Heart left ventricle (tissue), 16 donors: ENCODE data around the gene ASTN2. TPM values are rescaled to one million over a fixed set of nuclear protein-coding genes. Genes with fewer than 3 reads are reported as not detected.

Experiments
- ATAC-seq, 4 donors: fragments of 200-7000 bp; cut with Tn5 transposase; one replicate each; pipeline ENCODE4 v1.9.1; 2020 to 2022; ENCODE audit warnings: moderate library complexity in 4 of 4, mild to moderate bottlenecking in 3 of 4, moderate number of reproducible peaks in 1 of 4
- DNase-seq, 5 donors: peaks; one replicate each; pipeline ENCODE4 v3.0.0-alpha.2; 2020
- H3K27ac ChIP-seq, 12 donors: fragments of 200-600 bp; sonication (generic) in 4 of 12; one replicate each; pipeline versions ENCODE4 v1.5.0 to v1.8.0; 2016 to 2022; ENCODE audit warnings: mild to moderate bottlenecking in 2 of 12
- H3K27me3 ChIP-seq, 9 donors: fragments of 200-600 bp; sonication (generic) in 2 of 9; one replicate each; pipeline versions ENCODE4 v1.5.1 to v1.8.0; 2016 to 2022; ENCODE audit warnings: mild to moderate bottlenecking in 3 of 9
- H3K36me3 ChIP-seq, 9 donors: fragments of 200-600 bp; sonication (generic) in 2 of 9; one replicate each; pipeline versions ENCODE4 v1.5.0 to v1.8.0; 2018 to 2022; ENCODE audit warnings: mild to moderate bottlenecking in 2 of 9
- H3K4me1 ChIP-seq, 12 donors: fragments of 200-600 bp; sonication (generic) in 4 of 12; one replicate each; pipeline versions ENCODE4 v1.5.0 to v1.8.0; 2016 to 2022; ENCODE audit warnings: mild to moderate bottlenecking in 3 of 12
- H3K4me3 ChIP-seq, 12 donors: fragments of 200-600 bp; sonication (generic) in 4 of 12; one replicate each; pipeline versions ENCODE4 v1.5.0 to v1.8.0; 2017 to 2022; ENCODE audit warnings: mild to moderate bottlenecking in 9 of 12, moderate library complexity in 4 of 12
- H3K9me3 ChIP-seq, 12 donors: fragments of 200-600 bp; sonication (generic) in 4 of 12; one replicate each; pipeline versions ENCODE4 v1.5.0 to v1.8.0; 2016 to 2022; ENCODE audit warnings: mild to moderate bottlenecking in 1 of 12
- POLR2A ChIP-seq, 2 donors: fragments of 450-650 bp; IDR thresholded peaks; one replicate each; pipeline ENCODE4 v1.6.1; 2017; ENCODE audit warnings: antibody characterized with exemption in 2 of 2, mild to moderate bottlenecking in 2 of 2, moderate library complexity in 2 of 2
- WGBS, 4 donors: extraction: QIAGEN DNeasy Blood & Tissue Kit in 2 of 4; methylation state at CpG; one replicate each; pipeline versions ENCODE4 v1.1.5 to v1.1.7; 2013 to 2018; 5-methylcytosine and 5-hydroxymethylcytosine counted together
- intact Hi-C, 10 donors: fragments of 100-400 bp; cut with DNase I; formaldehyde crosslinking; loops; one replicate each; pipeline versions ENCODE4 v1.11.1 to v1.14.2; 2022
- polyA plus RNA-seq, 2 donors: library from polyadenylated mRNA; stranded (reverse); fragments of 200-250 nt; gene quantifications; one replicate each; pipeline ENCODE4 v1.2.3, GENCODE V29; 2013
- total RNA-seq, 9 donors: library from RNA; depleted of rRNA in 2 of 9; stranded (reverse); fragments of >200 nt in 2 of 9; fragmentation: NEBNext Ultra II Directional in 3 of 9; extraction: Animal tissue kit (Norgen Biotek cat#: 25700) in 3 of 9; gene quantifications; one replicate each; pipeline versions ENCODE4 v1.1.0 to v1.2.4, GENCODE V29; 2016 to 2023
- TF ChIP-seq, protein P1 (sequence below), 12 donors: fragments of 200-600 bp; sonication (generic) in 4 of 12; IDR thresholded peaks; one replicate each; pipeline versions ENCODE4 v1.5.0 to v1.8.0; 2018 to 2022; ENCODE audit warnings: antibody characterized with exemption in 12 of 12, mild to moderate bottlenecking in 5 of 12
- donor health status: ischemic (EF 13 %, LVEDD 7.1; RV severe dilation, severe dysfunction).
- donor health status: healthy with polysubstance abuse.
- donor health status: DM: no; HTN: yes; CAD: no.
- donor health status: DM: no; HTN: no; CAD: no.
- donor health status: ischemic (EF 25% LVEDD 6.9; RV normal size, moderate dysfunction).
- donor health status: ischemic (EF 25% LVEDD 5.7; RV mildly dilated, moderate dysfunction).
- donor health status: healthy.
- donor health status: DM: yes; HTN: yes; CAD: no.
- donor health status: ischemic (EF 35%, LVEDD 5.7; RV mildly dilated, moderate dysfunction).
- donor health status: nonischemic (EF 11% LVEDD 7.7; RV severe dilation, severe dysfunction).
- donor health status: DM: yes; HTN: yes; CAD: no.
- donor health status: PGD.
- donor health status: ischemic (EF 29% LVEDD 5.4; RV normal size, mild dysfunction).
- donor health status: nonischemic (EF 23%, LVEDD 6.1; RV moderate dilation, normal function).

ASTN2 gene
- total and polyA plus RNA-seq, 11 donors: 2.5 to 6.0 (median 3.5) TPM

DNA sequence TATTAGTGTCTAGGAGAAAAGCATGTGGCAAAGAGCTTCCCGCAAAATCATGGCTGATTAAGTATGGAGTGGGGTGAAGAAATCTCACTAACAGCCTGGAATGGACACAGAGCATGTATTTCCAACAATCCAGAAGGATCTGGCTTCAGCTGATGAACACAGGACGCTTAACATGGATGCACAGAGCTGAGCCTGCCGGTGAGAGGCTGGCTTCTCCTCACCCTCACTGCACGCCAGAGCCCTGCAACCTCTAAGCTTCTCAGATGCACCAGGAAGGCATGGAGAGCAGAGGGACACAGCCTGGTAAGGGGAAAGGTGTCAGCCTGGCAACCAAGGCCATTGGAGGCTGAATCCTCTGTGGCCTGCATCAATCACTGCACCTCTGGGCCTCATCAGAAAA lies 429.3 kb downstream of the ASTN2 start:
- intact Hi-C loops: loop anchor here in 1 of 10 donors (10.0 kb wide), 1 partner anchor 51 kb away; no protein-coding TSS in a partner anchor

DNA sequence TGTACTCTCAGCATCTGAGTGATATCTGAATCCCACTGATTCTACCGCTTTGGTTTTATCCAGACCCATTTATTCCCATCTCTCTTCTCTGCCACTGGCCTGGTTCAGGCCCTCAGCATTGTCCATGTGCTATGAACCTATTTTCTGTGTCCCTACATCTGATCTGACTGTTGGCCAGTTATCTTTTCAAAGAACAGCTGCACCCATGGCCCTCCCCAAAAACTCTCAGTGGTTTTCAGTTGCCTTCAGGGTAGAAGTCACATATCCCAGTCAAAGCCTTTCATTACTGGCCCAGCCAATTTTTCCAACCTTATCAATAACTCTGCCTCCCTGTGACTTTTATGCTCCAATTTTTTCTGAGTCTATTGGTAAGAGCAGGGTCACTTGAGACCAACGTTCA lies 430.7 kb downstream of the ASTN2 start:
- H3K4me3 ChIP-seq: no peak overlapping the region
- TF ChIP-seq POLR2A (IDR thresholded peaks at IDR 0.05): no peak
- TF ChIP-seq, protein P1, sequence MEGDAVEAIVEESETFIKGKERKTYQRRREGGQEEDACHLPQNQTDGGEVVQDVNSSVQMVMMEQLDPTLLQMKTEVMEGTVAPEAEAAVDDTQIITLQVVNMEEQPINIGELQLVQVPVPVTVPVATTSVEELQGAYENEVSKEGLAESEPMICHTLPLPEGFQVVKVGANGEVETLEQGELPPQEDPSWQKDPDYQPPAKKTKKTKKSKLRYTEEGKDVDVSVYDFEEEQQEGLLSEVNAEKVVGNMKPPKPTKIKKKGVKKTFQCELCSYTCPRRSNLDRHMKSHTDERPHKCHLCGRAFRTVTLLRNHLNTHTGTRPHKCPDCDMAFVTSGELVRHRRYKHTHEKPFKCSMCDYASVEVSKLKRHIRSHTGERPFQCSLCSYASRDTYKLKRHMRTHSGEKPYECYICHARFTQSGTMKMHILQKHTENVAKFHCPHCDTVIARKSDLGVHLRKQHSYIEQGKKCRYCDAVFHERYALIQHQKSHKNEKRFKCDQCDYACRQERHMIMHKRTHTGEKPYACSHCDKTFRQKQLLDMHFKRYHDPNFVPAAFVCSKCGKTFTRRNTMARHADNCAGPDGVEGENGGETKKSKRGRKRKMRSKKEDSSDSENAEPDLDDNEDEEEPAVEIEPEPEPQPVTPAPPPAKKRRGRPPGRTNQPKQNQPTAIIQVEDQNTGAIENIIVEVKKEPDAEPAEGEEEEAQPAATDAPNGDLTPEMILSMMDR (IDR thresholded peaks at IDR 0.05): no peak
- intact Hi-C loops: loop anchor here in 1 of 10 donors (10.0 kb wide), 1 partner anchor 49 kb away; no protein-coding TSS in a partner anchor
- no peaks in the 10 kb centered on the region for H3K9me3 ChIP-seq
- H3K36me3 ChIP-seq: no peaks in the 10 kb centered on the region
- H3K4me1 ChIP-seq: no peaks in the 10 kb centered on the region
- no peak for DNase-seq
- ATAC-seq: no peak
- 55 to 66% (median 62%) methylated on average over 2 of the region's 2 CpGs for WGBS, 4 donors
- H3K27ac ChIP-seq: no peak overlapping the region
- peaks cover 0 to 9% (median 0%) of the 10 kb centered on the region in 9 donors for H3K27me3 ChIP-seq

More for the DNA sequence above, 429.3 kb downstream of the ASTN2 start:
- no peak overlapping the region for H3K27ac ChIP-seq
- no peaks in the 10 kb centered on the region for H3K4me1 ChIP-seq
- DNase-seq (no peak), ATAC-seq (no peak)
- no peak for TF ChIP-seq POLR2A (IDR thresholded peaks at IDR 0.05)
- TF ChIP-seq, protein P1 (IDR thresholded peaks at IDR 0.05): no peak
- H3K9me3 ChIP-seq: no peaks in the 10 kb centered on the region
- WGBS, 4 donors: 62 to 76% (median 69%) methylated on average over 4 of the region's 4 CpGs
- no peak overlapping the region for H3K4me3 ChIP-seq
- H3K27me3 ChIP-seq: peaks cover 0 to under 1% (median 0%) of the 10 kb centered on the region in 9 donors
- no peaks in the 10 kb centered on the region for H3K36me3 ChIP-seq

DNA sequence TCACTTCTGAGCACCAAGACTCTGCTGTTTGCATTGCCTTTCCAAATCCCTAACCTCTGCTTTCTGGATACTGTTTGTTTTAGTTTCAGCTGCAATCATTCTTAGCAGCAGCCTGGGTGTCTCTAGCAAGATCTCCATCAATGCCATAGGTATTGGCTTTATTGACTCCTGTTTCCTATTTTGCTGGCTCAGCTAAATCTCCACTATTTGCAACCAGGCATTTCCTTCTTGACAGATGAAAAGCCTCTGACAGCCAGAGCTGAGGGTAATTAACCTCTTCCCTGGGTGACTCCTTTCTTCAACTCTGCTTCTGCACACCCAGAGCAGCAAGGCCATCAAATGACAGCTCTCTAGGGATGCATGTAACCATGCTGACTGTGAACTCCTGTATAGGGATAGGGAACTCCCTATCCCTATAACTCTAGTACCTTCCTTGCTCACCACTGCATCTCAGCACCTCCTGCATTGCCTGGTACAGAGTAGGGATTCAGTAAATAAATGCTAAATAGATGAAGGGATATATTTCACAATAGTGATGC lies 434.2 kb downstream of the ASTN2 start:
- H3K9me3 ChIP-seq: no peaks in the 10 kb centered on the region

DNA sequence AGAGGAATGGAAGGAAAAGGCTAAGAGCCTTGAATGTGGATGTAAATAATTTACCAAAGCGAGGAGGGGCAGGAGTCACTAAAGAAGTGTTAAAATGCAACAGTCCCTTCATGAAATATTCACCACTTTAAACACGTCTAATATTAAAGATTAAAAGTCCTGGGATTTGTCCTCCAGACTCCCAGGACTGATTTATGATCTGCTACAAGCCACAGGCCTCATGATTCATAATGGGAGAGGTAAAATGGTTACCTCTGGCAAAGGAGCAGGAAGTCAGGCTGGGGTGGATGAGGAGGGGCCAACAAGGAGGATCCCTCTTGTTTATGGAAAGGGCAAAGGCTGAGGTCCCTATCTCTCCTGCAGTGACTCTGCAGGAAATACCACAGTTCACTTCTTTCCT lies 435.4 kb downstream of the ASTN2 start:
- no peak overlapping the region for H3K4me3 ChIP-seq
- H3K36me3 ChIP-seq: no peaks in the 10 kb centered on the region
- intact Hi-C loops: no loop called here
- peaks cover 0 to 10% (median 0%) of the 10 kb centered on the region in 9 donors for H3K27me3 ChIP-seq
- H3K27ac ChIP-seq: no peak overlapping the region
- DNase-seq (no peak), ATAC-seq (no peak)
- H3K4me1 ChIP-seq: no peaks in the 10 kb centered on the region
- 59 to 74% (median 65%) methylated on average over 2 of the region's 2 CpGs for WGBS, 4 donors
- no peaks in the 10 kb centered on the region for H3K9me3 ChIP-seq
- TF ChIP-seq, protein P1 (IDR thresholded peaks at IDR 0.05): no peak
- no peak for TF ChIP-seq POLR2A (IDR thresholded peaks at IDR 0.05)

More for the DNA sequence above, 434.2 kb downstream of the ASTN2 start:
- H3K4me1 ChIP-seq: no peaks in the 10 kb centered on the region
- H3K4me3 ChIP-seq: no peak overlapping the region
- no peak overlapping the region for H3K27ac ChIP-seq
- no peaks in the 10 kb centered on the region for H3K36me3 ChIP-seq
- ATAC-seq (no peak), DNase-seq (no peak)
- intact Hi-C loops: loop anchor here in 1 of 10 donors (10.0 kb wide), 1 partner anchor 46 kb away; no protein-coding TSS in a partner anchor
- peaks cover 0 to 10% (median 0%) of the 10 kb centered on the region in 9 donors for H3K27me3 ChIP-seq
- TF ChIP-seq, protein P1 (IDR thresholded peaks at IDR 0.05): no peak
- no peak for TF ChIP-seq POLR2A (IDR thresholded peaks at IDR 0.05)
